Measurements from ENCODE around the gene LNX1. TPM values are rescaled to one million over a fixed set of nuclear protein-coding genes. Genes with fewer than 3 reads are reported as not detected.
"Not testable (repeated sequence)": the region's sequence is repeated elsewhere in the genome, so short reads cannot be mapped to it uniquely, and the experiment has no call there.

LNX1 gene
- total RNA-seq, 4 donors from 2014 or later = 5.8 to 14.7 (median 8.4) TPM

- Histone ChIP-seq H3K4me1 (no peaks in the 10 kb centered on the region), H3K36me3 (peaks cover 0 to 20% (median 0%) of the 10 kb centered on the region in 4 donors), H3K4me3 (no peak overlapping the region), H3K27ac (replicated peaks in 1 of 4) (no peak overlapping the region), H3K27me3 (no peaks in the 10 kb centered on the region), H3K9me3 (no peaks in the 10 kb centered on the region)
- 91% methylated on average over 4 of the region's 4 CpGs for WGBS
- intact Hi-C loops (cut with DNase I) = no loop called here
- TF ChIP-seq CTCF (IDR thresholded peaks at IDR 0.05) (no peak), POLR2A (IDR thresholded peaks at IDR 0.05; ENCODE audit: low read depth) (no peak), POLR2AphosphoS5 (IDR thresholded peaks at IDR 0.05) (no peak), EP300 (IDR thresholded peaks at IDR 0.05) (no peak)
- DNase-seq (ENCODE audit: extremely low spot score) = no peak
Measured at GRCh38 chr4:53478671-53479456, 112.4 kb downstream of the LNX1 start.

- H3K27me3 ChIP-seq = no peaks in the 10 kb centered on the region
- intact Hi-C loops (cut with DNase I) = no loop called here
- peaks cover 0 to 20% (median 0%) of the 10 kb centered on the region in 4 donors for H3K36me3 ChIP-seq
- WGBS = 79% methylated on average over 1 of the region's 1 CpG
- no peak for DNase-seq (ENCODE audit: extremely low spot score)
- TF ChIP-seq CTCF (IDR thresholded peaks at IDR 0.05) (no peak), POLR2A (IDR thresholded peaks at IDR 0.05; ENCODE audit: low read depth) (no peak), EP300 (IDR thresholded peaks at IDR 0.05) (no peak), POLR2AphosphoS5 (IDR thresholded peaks at IDR 0.05) (no peak)
- no peak overlapping the region for H3K27ac ChIP-seq (replicated peaks in 1 of 4)
- no peaks in the 10 kb centered on the region for H3K4me1 ChIP-seq
- H3K4me3 ChIP-seq = no peak overlapping the region
- no peaks in the 10 kb centered on the region for H3K9me3 ChIP-seq
Measured at GRCh38 chr4:53477636-53478035, 113.7 kb downstream of the LNX1 start.

GRCh38 chr4:53477038-53477565 is 114.2 kb downstream of the LNX1 start:
- Histone ChIP-seq H3K27ac (replicated peaks in 1 of 4) (no peak overlapping the region), H3K4me3 (no peak overlapping the region), H3K27me3 (no peaks in the 10 kb centered on the region), H3K4me1 (no peaks in the 10 kb centered on the region), H3K36me3 (peaks cover 0 to 20% (median 0%) of the 10 kb centered on the region in 4 donors), H3K9me3 (no peaks in the 10 kb centered on the region)
- TF ChIP-seq CTCF (IDR thresholded peaks at IDR 0.05) (no peak), POLR2AphosphoS5 (IDR thresholded peaks at IDR 0.05) (no peak), POLR2A (IDR thresholded peaks at IDR 0.05; ENCODE audit: low read depth) (no peak), EP300 (IDR thresholded peaks at IDR 0.05) (no peak)
- 75% methylated on average over 5 of the region's 5 CpGs for WGBS
- intact Hi-C loops (cut with DNase I) = no loop called here
- DNase-seq (ENCODE audit: extremely low spot score) = no peak

- H3K36me3 ChIP-seq = peaks cover 0 to 17% (median 0%) of the 10 kb centered on the region in 4 donors
- no peaks in the 10 kb centered on the region for H3K4me1 ChIP-seq
- intact Hi-C loops (cut with DNase I) = no loop called here
- no peaks in the 10 kb centered on the region for H3K9me3 ChIP-seq
- no peak overlapping the region for H3K27ac ChIP-seq (replicated peaks in 1 of 4)
- no peak overlapping the region for H3K4me3 ChIP-seq
- no peak for DNase-seq (ENCODE audit: extremely low spot score)
- no peaks in the 10 kb centered on the region for H3K27me3 ChIP-seq
- TF ChIP-seq CTCF (IDR thresholded peaks at IDR 0.05) (no peak), POLR2A (IDR thresholded peaks at IDR 0.05; ENCODE audit: low read depth) (no peak), EP300 (IDR thresholded peaks at IDR 0.05) (no peak)
- 62% methylated on average over 10 of the region's 10 CpGs for WGBS
Measured at GRCh38 chr4:53476232-53477037, 114.9 kb downstream of the LNX1 start.

DNA sequence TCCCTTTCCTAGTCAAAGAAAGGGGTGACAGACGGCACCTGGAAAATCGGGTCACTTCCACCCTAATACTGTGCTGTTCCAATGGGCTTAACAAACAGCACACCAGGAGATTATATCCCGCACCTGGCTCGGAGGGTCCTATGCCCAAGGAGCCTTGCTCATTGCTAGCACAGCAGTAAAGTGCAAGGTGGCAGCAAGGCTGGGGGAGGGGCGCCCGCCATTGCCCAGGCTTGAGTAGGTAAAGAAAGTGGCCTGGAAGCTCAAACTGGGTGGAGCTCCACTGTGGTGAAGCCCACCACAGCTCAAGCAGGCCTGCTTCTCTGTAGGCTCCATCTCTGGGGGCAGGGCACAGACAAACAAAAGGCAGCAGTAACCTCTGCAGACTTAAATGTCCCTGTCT is 124.7 kb downstream of the LNX1 start:
- 93% methylated on average over 6 of the region's 6 CpGs for WGBS
- not testable (repeated sequence) for H3K4me3 ChIP-seq, H3K4me1 ChIP-seq

More for the DNA sequence above, 124.7 kb downstream of the LNX1 start:
- H3K27me3 ChIP-seq; H3K27ac ChIP-seq (replicated peaks in 1 of 4); intact Hi-C loops (cut with DNase I); DNase-seq (ENCODE audit: extremely low spot score): not testable (repeated sequence)
- peaks cover 0 to 14% (median 9%) of the 10 kb centered on the region in 4 donors for H3K9me3 ChIP-seq
- H3K36me3 ChIP-seq = peaks cover 4 to 16% (median 12%) of the 10 kb centered on the region in 4 donors

Measured in esophagus muscularis mucosa (tissue), 4 donors.